Testis (tissue), 2 donors: ENCODE results near the gene TTLL10.

Experiments
- CTCF ChIP-seq, 3 experiments: fragments of 450-650 bp in 2 of 3; fragments of 200-600 bp in 1 of 3; sonication (generic) in 1 of 3; IDR thresholded peaks; one replicate each; pipeline ENCODE4 v1.5.1; 2016 to 2019; ENCODE audit warnings: antibody characterized with exemption in 3 of 3, mild to moderate bottlenecking in 2 of 3, moderate library complexity in 1 of 3
- POLR2A ChIP-seq: fragments of 450-650 bp; IDR thresholded peaks from one replicate; pipeline ENCODE4 v1.6.1; 2017; ENCODE audit warnings: antibody characterized with exemption, mild to moderate bottlenecking, moderate library complexity

- no peak for TF ChIP-seq CTCF (IDR thresholded peaks at IDR 0.05)
- TF ChIP-seq POLR2A: no peak
Measured at GRCh38 chr1:1173793-1174415, at the start of gene TTLL10.
